ENCODE measurements around the gene CALML4. TPM values are rescaled to one million over a fixed set of nuclear protein-coding genes. Genes with fewer than 3 reads are reported as not detected.

The CALML4 gene
- total RNA-seq, 4 donors from 2014 or later: 3.0 to 5.1 (median 3.8) TPM

DNA sequence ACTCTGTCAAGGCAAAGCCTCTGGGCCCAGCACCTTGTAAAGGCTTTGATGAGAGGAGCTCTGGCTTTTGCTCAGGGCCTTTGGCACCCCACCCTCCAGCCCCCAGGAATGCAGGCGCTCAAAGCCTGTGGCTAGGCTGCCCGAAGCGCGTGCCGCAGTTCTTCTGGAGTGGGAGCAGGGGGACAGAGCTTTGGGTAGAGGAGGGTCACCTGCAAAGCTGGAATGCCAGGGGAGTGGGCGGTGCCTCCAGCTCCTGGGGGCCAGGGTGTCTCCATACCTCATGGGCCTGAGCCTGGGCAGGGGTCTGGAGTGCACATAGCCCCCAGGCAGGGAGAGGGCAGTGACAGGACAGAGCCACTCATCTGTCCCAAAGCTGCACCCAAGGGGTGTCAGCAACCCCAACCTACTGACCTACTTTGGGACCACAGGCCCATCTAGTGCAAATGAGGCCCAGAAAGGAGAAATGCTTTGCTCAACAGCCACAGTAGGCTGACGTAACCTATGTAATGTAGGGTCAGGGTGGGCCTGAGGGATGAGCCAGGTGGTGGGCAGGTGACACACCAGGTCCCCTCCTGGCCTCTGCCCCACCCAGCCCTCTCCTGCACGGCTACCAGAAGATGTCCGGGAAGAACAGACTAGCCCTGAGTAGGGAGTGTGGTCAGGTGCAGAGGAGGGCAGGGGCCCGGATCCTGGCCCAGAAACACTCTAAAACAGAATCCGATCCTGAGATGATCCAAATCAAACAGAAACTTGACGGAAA is 2.2 kb upstream of the CALML4 start:
- DNase-seq: no peak
- Histone ChIP-seq H3K27ac (no peak overlapping the region), H3K9me3 (no peaks in the 10 kb centered on the region), H3K36me3 (no peaks in the 10 kb centered on the region), H3K4me3 (replicated peaks in 1 of 3) (no peak overlapping the region), H3K4me1 (peaks cover 8 to 21% of the 10 kb centered on the region in 2 donors), H3K27me3 (no peaks in the 10 kb centered on the region)
- WGBS, 2 donors: 95 to 96% methylated on average over 7 of the region's 12 CpGs
- intact Hi-C loops (cut with DNase I): no loop called here
- TF ChIP-seq POLR2A (IDR thresholded peaks at IDR 0.05): no peak
- TF ChIP-seq, protein P1, sequence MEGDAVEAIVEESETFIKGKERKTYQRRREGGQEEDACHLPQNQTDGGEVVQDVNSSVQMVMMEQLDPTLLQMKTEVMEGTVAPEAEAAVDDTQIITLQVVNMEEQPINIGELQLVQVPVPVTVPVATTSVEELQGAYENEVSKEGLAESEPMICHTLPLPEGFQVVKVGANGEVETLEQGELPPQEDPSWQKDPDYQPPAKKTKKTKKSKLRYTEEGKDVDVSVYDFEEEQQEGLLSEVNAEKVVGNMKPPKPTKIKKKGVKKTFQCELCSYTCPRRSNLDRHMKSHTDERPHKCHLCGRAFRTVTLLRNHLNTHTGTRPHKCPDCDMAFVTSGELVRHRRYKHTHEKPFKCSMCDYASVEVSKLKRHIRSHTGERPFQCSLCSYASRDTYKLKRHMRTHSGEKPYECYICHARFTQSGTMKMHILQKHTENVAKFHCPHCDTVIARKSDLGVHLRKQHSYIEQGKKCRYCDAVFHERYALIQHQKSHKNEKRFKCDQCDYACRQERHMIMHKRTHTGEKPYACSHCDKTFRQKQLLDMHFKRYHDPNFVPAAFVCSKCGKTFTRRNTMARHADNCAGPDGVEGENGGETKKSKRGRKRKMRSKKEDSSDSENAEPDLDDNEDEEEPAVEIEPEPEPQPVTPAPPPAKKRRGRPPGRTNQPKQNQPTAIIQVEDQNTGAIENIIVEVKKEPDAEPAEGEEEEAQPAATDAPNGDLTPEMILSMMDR (IDR thresholded peaks at IDR 0.05): no peak

DNA sequence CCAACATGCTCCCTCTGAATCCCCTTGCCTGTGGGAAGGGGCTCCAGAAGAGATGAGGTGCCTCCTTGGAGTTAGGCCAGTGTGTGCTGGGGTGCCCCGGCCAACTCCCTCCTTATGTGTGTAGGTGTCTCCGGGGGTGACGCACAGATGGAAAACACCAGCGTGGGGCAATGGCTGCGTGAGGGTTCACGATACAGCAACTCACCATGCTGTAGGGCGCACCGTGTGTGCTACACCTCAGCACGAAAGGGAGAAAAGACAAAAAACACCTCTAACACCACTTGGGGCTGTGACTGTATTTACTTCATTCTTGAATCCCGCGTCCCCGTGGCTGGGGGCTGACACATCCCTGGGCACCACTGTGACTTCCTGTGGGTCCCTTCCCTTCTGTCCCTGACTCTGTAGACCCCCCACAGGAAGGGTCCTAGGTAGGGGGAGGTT is 1.6 kb upstream of the CALML4 start:
- Histone ChIP-seq H3K4me1 (peaks cover 8 to 21% of the 10 kb centered on the region in 2 donors), H3K36me3 (no peaks in the 10 kb centered on the region), H3K4me3 (replicated peaks in 1 of 3) (no peak overlapping the region), H3K9me3 (no peaks in the 10 kb centered on the region), H3K27ac (no peak overlapping the region), H3K27me3 (no peaks in the 10 kb centered on the region)
- DNase-seq: no peak
- intact Hi-C loops (cut with DNase I): no loop called here
- TF ChIP-seq, protein P1 (IDR thresholded peaks at IDR 0.05): no peak
- TF ChIP-seq POLR2A (IDR thresholded peaks at IDR 0.05): no peak
- WGBS, 2 donors: 92 to 95% methylated on average over 7 to 12 of the region's 12 CpGs

DNA sequence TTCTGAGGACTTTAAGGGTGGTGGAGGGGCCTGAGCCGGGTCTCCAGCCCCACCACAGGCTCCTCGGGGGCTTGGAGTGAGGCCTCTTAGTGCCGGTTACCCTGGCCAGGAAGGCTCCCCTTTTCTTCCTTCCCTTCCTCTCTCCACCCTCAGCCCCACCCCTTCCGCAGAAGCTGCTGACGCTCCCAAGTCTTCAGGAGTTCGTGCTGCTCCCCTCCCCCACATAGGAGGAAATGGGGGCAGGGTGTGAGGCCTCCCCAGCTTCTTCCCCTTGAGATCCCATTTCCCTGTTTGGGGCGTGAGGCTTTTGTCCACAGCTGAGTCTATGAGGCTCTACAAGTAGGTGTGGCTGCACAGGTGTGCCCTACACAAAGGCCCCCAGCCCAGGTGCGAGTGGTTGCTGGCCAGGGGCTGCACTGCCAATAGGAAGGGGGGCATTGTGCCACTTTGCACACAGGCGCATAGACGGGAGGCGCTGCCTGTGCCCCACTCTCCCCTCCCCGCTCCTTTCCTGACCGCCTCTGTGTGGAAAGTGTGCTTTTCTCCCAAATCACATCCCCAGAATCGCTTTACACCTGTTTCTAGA is 915 bp upstream of the CALML4 start:
- no peaks in the 10 kb centered on the region for H3K9me3 ChIP-seq
- DNase-seq: no peak
- 71% methylated on average over 11 to 13 of the region's 14 CpGs for WGBS, 2 donors
- no peak overlapping the region for H3K4me3 ChIP-seq (replicated peaks in 1 of 3)
- no peak overlapping the region for H3K27ac ChIP-seq
- H3K27me3 ChIP-seq: no peaks in the 10 kb centered on the region
- TF ChIP-seq POLR2A (IDR thresholded peaks at IDR 0.05): no peak
- TF ChIP-seq, protein P1 (IDR thresholded peaks at IDR 0.05): no peak
- intact Hi-C loops (cut with DNase I): no loop called here
- peaks cover 8 to 21% of the 10 kb centered on the region in 2 donors for H3K4me1 ChIP-seq
- H3K36me3 ChIP-seq: no peaks in the 10 kb centered on the region

DNA sequence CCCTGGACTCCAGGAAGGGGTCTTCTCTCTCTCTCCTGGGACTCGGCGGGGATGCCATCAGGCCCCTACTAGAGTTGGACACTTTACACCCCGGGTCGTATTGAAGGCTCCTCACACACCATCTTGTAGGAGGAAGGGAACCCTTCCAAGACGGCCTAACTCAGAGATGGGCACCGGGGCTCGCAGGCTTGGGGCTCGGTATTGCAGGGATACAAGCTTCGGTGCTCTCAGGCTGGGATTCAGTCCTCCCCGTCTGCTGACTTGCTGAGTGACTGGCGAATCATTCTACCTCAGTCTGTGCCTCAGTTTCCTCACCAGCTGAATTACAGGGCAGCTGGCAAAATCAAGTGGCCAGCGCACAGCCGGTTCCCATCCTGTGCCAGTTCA is 419 bp upstream of the CALML4 start:
- H3K36me3 ChIP-seq: no peaks in the 10 kb centered on the region
- TF ChIP-seq POLR2A (IDR thresholded peaks at IDR 0.05): no peak
- TF ChIP-seq, protein P1 (IDR thresholded peaks at IDR 0.05): no peak
- H3K9me3 ChIP-seq: no peaks in the 10 kb centered on the region
- no peak overlapping the region for H3K4me3 ChIP-seq (replicated peaks in 1 of 3)
- DNase-seq: no peak
- intact Hi-C loops (cut with DNase I): no loop called here
- WGBS, 2 donors: 73 to 92% methylated on average over 6 to 9 of the region's 13 CpGs
- H3K27me3 ChIP-seq: no peaks in the 10 kb centered on the region
- H3K4me1 ChIP-seq: peaks cover 8 to 19% of the 10 kb centered on the region in 2 donors
- peak overlapping the region in 1 of 3 donors; percentile 19 for H3K27ac ChIP-seq

DNA sequence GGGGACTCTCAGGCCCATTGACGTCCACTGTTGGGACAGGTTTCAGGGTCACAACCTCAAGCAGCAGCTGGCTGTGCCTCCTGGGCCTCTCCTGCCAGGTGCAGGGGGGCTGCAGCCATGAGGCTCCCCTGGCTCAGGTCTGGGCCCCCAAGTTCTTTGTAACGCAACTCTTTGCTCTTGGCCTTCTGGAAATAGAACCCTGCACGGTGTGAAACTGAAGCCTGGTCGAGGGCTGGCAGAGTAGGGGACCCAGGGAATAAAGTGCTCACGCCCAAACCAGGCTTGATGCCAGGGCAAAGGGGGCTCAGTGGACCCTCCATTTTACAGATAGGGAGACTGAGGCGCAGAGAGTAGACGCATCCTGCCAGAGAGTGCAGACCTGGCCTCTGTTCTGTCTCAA is 771 bp downstream of the CALML4 start:
- Histone ChIP-seq H3K36me3 (no peaks in the 10 kb centered on the region), H3K27me3 (no peaks in the 10 kb centered on the region), H3K9me3 (no peaks in the 10 kb centered on the region), H3K27ac (no peak overlapping the region), H3K4me3 (replicated peaks in 1 of 3) (no peak overlapping the region), H3K4me1 (peaks cover 8 to 23% of the 10 kb centered on the region in 2 donors)
- WGBS, 2 donors: 91 to 98% methylated on average over 6 of the region's 7 CpGs
- intact Hi-C loops (cut with DNase I): no loop called here
- TF ChIP-seq, protein P1 (IDR thresholded peaks at IDR 0.05): no peak
- no peak for TF ChIP-seq POLR2A (IDR thresholded peaks at IDR 0.05)
- no peak for DNase-seq
